KG1 (cell line): ENCODE data around the gene FCGR3B.
"Not testable (repeated sequence)": the region's sequence is repeated elsewhere in the genome, so short reads cannot be mapped to it uniquely, and the experiment has no call there.

Experiments used
- DNase-seq: peaks from one replicate; lab custom pipeline; 2025; lab: John Stamatoyannopoulos, UW

Gene FCGR3B

GRCh38 chr1:161638251-161638993 is 7.4 kb upstream of the FCGR3B start:
- not testable (repeated sequence) for DNase-seq

- not testable (repeated sequence) for DNase-seq
Observed at GRCh38 chr1:161636976-161637375, 6.0 kb upstream of the FCGR3B start.

- not testable (repeated sequence) for DNase-seq
Observed at GRCh38 chr1:161636189-161636782, 5.3 kb upstream of the FCGR3B start.

GRCh38 chr1:161634993-161635392 is 4.0 kb upstream of the FCGR3B start:
- DNase-seq: not testable (repeated sequence)

GRCh38 chr1:161630128-161630742 is 741 bp downstream of the FCGR3B start:
- DNase-seq: not testable (repeated sequence)

- not testable (repeated sequence) for DNase-seq
Observed at GRCh38 chr1:161626445-161627146, 4.4 kb downstream of the FCGR3B start.

- DNase-seq: not testable (repeated sequence)
Observed at GRCh38 chr1:161624605-161625004, 6.4 kb downstream of the FCGR3B start.

GRCh38 chr1:161623401-161624051 is 7.5 kb downstream of the FCGR3B start:
- not testable (repeated sequence) for DNase-seq

- DNase-seq: not testable (repeated sequence)
Observed at GRCh38 chr1:161622054-161622453, 8.9 kb downstream of the FCGR3B start.

- peak; percentile 76 for DNase-seq
Observed at GRCh38 chr1:161621181-161622000, 9.6 kb downstream of the FCGR3B start.

GRCh38 chr1:161620399-161620798 is 10.6 kb downstream of the FCGR3B start:
- DNase-seq: not testable (repeated sequence)

GRCh38 chr1:161618517-161618916 is 12.5 kb downstream of the FCGR3B start:
- DNase-seq: not testable (repeated sequence)

- DNase-seq: not testable (repeated sequence)
Observed at GRCh38 chr1:161616417-161616816, 14.6 kb downstream of the FCGR3B start.

GRCh38 chr1:161613142-161613514 is 17.8 kb downstream of the FCGR3B start:
- not testable (repeated sequence) for DNase-seq

- DNase-seq: peak; percentile 92
Observed at GRCh38 chr1:161612322-161613141, 18.4 kb downstream of the FCGR3B start.

GRCh38 chr1:161611866-161612321 is 19.1 kb downstream of the FCGR3B start:
- peak; percentile 39 for DNase-seq

GRCh38 chr1:161610198-161610597 is 20.8 kb downstream of the FCGR3B start:
- not testable (repeated sequence) for DNase-seq

- not testable (repeated sequence) for DNase-seq
Observed at GRCh38 chr1:161606541-161607336, 24.2 kb downstream of the FCGR3B start.
